Measurements from ENCODE around the gene SCNN1G.

DNA sequence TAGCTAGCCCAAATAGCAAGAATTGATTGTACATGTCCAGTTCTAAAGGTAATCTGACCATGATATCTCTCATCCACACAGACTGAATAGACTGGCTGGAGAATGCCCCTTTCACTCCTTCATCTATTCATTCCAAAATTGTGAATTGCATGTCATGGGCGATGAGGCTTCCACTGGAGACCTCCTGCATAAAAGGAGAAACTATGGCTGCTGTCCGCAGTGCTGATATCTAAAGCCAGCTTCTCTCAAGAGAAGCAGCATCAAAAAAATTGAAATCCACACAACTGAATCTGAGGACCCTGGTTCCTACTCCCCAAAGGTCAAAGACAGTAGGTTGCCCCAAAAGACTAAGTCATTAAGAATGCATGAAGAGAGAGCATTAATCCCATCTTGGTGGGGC is 7.9 kb upstream of the SCNN1G start:
- TF ChIP-seq, protein P1, sequence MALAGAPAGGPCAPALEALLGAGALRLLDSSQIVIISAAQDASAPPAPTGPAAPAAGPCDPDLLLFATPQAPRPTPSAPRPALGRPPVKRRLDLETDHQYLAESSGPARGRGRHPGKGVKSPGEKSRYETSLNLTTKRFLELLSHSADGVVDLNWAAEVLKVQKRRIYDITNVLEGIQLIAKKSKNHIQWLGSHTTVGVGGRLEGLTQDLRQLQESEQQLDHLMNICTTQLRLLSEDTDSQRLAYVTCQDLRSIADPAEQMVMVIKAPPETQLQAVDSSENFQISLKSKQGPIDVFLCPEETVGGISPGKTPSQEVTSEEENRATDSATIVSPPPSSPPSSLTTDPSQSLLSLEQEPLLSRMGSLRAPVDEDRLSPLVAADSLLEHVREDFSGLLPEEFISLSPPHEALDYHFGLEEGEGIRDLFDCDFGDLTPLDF (CRISPR knock-in tag; IDR thresholded peaks at IDR 0.05), result no peak
- TF ChIP-seq CTCF (IDR thresholded peaks at IDR 0.05) (no peak), ZNF138 (CRISPR knock-in tag; conservative IDR thresholded peaks at IDR 0.05) (no peak), SMAD4 (CRISPR knock-in tag; IDR thresholded peaks at IDR 0.05) (no peak), MYBL2 (CRISPR knock-in tag; IDR thresholded peaks at IDR 0.05) (no peak), ESRRA (CRISPR knock-in tag; IDR thresholded peaks at IDR 0.05; ENCODE audit: borderline replicate concordance) (no peak), E2F4 (CRISPR knock-in tag; IDR thresholded peaks at IDR 0.05; ENCODE audit: borderline replicate concordance, low read depth) (no peak), GABPB1 (CRISPR knock-in tag; IDR thresholded peaks at IDR 0.05) (no peak), ZNF121 (CRISPR knock-in tag; IDR thresholded peaks at IDR 0.05) (no peak), CREB1 (CRISPR knock-in tag; IDR thresholded peaks at IDR 0.05) (no peak), ELF4 (CRISPR knock-in tag; IDR thresholded peaks at IDR 0.05; ENCODE audit: low read depth) (no peak)
- TF ChIP-seq, protein P2, sequence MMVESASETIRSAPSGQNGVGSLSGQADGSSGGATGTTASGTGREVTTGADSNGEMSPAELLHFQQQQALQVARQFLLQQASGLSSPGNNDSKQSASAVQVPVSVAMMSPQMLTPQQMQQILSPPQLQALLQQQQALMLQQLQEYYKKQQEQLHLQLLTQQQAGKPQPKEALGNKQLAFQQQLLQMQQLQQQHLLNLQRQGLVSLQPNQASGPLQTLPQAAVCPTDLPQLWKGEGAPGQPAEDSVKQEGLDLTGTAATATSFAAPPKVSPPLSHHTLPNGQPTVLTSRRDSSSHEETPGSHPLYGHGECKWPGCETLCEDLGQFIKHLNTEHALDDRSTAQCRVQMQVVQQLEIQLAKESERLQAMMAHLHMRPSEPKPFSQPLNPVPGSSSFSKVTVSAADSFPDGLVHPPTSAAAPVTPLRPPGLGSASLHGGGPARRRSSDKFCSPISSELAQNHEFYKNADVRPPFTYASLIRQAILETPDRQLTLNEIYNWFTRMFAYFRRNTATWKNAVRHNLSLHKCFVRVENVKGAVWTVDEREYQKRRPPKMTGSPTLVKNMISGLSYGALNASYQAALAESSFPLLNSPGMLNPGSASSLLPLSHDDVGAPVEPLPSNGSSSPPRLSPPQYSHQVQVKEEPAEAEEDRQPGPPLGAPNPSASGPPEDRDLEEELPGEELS (CRISPR knock-in tag; IDR thresholded peaks at IDR 0.05), result no peak
- TF ChIP-seq, protein P3, sequence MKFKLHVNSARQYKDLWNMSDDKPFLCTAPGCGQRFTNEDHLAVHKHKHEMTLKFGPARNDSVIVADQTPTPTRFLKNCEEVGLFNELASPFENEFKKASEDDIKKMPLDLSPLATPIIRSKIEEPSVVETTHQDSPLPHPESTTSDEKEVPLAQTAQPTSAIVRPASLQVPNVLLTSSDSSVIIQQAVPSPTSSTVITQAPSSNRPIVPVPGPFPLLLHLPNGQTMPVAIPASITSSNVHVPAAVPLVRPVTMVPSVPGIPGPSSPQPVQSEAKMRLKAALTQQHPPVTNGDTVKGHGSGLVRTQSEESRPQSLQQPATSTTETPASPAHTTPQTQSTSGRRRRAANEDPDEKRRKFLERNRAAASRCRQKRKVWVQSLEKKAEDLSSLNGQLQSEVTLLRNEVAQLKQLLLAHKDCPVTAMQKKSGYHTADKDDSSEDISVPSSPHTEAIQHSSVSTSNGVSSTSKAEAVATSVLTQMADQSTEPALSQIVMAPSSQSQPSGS (CRISPR knock-in tag; IDR thresholded peaks at IDR 0.05; ENCODE audit: borderline replicate concordance, low read depth), result no peak

Measured in WTC11 (cell line).